Measurements from ENCODE around the gene MYO9A.

MYO9A gene

DNA sequence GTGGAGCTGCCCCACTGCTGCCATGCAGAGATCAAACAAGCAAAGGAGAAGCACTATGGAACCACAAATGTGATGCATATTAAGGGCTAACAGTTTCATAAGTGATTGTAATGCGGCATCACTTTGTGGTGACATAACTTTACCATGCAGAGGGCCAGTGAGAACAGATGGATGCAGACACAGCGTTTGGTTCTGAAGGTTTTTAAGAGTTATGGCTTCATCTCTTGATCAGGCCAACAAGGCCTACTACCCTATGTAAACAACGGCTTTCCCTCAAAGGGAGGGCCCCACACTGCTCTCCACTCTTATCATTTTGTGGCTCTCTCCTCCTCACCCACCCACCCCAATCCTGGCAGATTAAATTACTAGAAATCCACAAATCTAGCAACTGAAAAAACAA lies 294.1 kb downstream of the MYO9A start:
- DNase-seq (ENCODE audit: low read depth, low spot score), result no peak
- H3K4me3 ChIP-seq (ENCODE audit: low read length), result no peak overlapping the region

DNA sequence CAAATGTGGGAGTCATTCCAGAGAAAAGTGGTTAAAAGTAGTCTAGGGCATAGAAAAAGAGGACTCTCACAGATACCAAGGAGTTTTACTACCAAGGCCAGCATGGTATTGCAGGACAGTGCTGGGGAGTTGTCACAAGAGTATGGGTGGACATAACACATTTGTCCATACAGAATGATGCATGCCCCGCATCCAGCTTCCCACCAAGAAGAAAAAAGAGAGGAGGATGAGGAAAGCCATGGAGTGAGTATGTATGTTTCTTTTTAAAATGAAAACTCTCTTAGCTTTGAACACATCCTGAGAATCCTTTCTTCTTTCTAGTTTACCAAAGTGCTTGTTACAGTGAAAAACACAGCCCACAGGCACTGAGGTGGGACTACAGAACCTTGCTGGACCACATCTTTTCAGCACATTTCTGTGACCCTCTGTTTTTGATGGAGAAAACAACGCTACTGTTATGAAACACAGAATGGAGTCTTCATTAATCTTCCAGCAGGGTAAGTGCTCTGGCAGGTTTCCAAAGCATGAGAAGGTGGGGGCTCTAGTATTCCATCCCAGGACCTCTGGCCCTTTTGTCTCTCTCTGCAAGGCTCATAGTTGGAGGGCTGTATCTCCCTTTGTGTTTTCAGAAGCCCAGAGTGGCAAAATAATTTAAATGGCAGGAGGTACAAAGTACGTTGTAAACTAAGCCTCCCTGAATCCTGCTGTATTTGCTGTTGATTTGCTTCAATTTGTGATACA lies 294.9 kb downstream of the MYO9A start:
- DNase-seq (ENCODE audit: low read depth, low spot score), result no peak
- no peak overlapping the region for H3K4me3 ChIP-seq (ENCODE audit: low read length)

DNA sequence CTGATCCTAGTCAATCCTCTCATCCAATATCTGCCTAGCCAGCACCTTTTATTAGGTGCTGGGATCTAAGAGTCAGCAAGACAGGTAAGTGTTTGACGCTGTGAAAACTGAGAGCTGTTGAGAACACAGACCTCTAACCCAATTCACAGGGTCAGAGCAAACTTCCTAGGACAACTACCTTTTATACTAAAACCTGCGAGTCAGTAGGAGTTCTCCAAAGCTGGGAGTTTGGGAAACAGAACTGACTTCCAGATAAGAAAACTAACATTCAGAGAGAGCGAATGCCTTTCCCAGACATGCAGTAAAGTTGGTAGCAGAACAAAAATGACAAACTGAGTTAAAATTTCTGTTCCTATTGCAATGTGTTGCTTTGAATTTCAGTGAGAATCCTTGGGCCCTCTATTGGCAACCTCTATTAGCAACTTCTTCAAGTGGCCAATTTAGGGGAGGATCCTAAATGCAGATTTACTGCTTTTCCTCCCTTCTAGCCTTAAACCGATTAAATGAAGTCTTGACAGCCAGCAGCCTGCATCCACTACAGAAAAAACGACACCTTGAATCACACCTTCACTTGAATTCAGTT lies 296.3 kb downstream of the MYO9A start:
- no peak for DNase-seq (ENCODE audit: low read depth, low spot score)
- no peak overlapping the region for H3K4me3 ChIP-seq (ENCODE audit: low read length)

DNA sequence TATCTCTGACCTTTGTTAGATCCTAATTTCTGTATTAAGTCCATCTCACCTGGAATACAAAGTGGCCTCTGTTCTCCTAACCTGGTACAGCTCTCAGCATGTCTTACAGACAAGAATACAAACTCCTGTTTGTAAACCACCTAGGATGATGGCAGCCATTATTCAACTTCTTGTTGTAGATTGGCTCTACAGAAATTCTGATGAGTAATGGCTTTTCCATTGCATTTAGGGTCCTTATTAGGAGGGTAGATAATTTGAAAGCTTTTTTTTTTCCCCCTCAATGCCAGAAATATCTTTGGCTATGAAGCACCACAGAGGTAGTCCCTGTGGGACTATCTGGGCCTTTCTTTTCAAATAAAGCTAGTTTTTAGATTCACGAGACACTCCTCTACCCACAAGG lies 297.8 kb downstream of the MYO9A start:
- no peak for DNase-seq (ENCODE audit: low read depth, low spot score)
- H3K4me3 ChIP-seq (ENCODE audit: low read length), result no peak overlapping the region

DNA sequence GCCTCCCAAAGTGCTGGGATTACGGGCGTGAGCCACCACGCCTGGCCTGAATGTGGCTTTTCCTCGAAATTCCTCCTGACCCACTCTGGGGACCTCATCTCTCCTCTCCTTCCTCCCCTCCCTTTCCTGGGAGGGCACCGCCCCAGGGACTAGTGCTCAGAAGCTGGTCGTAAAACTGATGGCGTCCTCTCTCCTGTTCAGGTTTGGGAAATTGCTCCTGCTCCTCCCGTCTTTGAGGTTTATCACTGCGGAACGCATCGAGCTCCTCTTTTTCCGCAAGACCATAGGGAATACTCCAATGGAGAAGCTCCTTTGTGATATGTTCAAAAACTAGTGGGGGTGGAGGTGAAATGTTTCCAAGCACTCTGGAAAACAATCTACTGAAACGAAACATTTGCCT lies 300.6 kb downstream of the MYO9A start:
- no peak overlapping the region for H3K4me3 ChIP-seq (ENCODE audit: low read length)
- no peak for DNase-seq (ENCODE audit: low read depth, low spot score)

DNA sequence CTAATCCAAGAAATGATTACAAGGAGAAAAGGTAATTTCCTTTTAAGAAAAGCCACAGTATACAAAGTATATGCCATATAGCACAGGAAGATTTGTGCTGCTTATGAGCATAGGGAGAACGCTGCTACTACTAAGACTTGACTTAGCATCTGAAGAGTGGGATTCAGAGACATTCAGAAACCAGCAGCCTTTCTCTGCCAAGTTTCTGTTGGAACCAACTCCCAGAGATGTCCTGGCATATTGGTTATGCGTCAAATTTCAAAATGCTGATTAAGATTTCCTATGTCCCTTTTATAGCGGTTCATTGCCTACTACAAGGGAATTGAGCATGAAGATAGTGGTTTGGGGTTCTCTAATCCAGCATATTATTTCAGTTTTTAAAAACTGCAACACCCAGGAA lies 302.6 kb downstream of the MYO9A start:
- H3K4me3 ChIP-seq (ENCODE audit: low read length), result no peak overlapping the region
- DNase-seq (ENCODE audit: low read depth, low spot score), result no peak

DNA sequence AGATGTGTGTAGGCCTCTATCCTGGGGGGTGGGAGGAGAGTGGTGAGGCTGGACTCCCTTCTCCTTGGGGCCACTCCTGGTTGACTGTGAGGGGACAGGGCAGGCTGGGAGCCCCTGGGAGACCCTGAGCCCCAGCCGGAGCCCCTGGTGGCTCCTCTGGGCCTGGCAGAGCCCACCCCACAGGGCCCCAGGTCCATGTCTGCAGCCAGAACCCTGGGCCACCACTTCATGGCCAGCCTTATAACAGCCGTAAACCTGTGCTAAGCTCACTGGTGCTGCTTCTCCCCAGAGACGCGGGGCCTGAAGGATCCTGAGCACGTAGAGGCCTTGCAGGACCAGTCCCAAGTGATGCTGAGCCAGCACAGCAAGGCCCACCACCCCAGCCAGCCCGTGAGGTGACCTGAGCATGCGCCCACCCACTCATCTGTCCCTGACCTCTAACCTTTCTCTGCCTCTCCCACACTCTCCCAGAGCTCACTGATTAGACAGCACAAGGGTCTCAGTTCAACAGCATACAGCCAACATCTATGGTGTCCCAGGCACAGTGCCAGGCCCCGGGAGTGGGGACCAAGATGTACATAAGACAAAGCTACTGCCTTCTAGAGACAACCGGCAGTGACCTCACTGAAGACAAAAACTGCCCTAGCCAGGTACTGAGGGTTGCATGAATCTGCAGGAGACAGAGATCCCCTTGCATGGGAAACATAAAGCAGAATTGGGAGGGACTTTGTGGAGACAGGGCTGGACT lies 304.1 kb downstream of the MYO9A start:
- no peak overlapping the region for H3K4me3 ChIP-seq (ENCODE audit: low read length)
- DNase-seq (ENCODE audit: low read depth, low spot score), result no peak

DNA sequence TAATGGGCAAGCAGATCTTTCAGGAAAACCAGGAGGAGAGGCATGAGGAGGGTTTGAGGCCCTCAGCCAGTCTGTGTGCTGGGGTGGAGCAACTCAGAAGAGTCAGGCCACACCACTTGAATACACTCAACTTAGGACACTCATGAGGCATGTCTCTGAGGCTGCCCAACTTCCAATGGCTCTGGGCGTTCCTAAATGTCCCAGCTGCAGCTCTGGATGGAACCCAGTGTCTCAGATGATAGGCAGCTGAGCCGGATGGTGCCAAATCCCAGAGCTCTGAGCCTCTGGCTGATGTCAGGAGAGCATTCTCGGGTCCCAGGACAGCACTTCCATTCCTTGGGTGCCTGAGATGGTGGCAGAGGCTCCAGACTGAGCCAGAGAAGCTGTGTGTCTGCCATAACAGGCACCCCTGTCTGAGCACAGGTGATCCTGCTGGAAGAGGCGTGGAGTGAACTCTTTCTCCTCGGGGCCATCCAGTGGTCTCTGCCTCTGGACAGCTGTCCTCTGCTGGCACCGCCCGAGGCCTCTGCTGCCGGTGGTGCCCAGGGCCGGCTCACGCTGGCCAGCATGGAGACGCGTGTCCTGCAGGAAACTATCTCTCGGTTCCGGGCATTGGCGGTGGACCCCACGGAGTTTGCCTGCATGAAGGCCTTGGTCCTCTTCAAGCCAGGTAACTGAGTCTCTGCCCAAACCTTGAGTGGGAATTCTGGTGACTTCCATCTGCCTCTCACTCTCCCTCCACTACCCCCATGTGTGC lies 304.8 kb downstream of the MYO9A start:
- H3K4me3 ChIP-seq (ENCODE audit: low read length), result no peak overlapping the region
- no peak for DNase-seq (ENCODE audit: low read depth, low spot score)

DNA sequence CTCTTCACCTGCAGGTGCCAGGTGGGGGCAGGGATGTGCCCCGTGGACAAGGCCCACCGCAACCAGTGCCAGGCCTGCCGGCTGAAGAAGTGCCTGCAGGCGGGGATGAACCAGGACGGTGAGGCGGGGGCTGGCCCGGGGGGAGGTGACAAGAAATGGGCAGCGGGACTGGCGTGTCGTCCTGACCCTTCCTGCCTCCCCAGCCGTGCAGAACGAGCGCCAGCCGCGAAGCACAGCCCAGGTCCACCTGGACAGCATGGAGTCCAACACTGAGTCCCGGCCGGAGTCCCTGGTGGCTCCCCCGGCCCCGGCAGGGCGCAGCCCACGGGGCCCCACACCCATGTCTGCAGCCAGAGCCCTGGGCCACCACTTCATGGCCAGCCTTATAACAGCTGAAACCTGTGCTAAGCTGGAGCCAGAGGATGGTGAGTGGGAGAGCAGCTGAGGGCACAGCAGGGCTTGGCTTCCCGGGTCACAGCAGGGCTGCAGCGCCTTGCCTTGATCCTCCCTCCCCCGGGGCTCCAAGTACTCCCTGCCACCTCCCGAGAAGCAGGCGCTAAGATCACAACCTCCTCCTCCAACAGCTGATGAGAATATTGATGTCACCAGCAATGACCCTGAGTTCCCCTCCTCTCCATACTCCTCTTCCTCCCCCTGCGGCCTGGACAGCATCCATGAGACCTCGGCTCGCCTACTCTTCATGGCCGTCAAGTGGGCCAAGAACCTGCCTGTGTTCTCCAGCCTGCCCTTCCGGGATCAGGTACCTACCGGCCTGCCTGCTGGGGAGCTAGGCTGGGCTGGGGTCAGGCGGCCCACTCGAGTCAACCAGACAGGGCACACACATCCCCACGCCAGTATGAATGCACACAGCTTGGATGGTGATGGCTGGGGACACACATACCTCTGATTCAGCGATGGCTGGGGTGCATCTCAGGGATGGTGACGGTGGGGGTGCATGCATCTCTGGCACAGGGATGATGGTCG lies 305.9 kb downstream of the MYO9A start:
- DNase-seq (ENCODE audit: low read depth, low spot score), result no peak
- H3K4me3 ChIP-seq (ENCODE audit: low read length), result no peak overlapping the region

DNA sequence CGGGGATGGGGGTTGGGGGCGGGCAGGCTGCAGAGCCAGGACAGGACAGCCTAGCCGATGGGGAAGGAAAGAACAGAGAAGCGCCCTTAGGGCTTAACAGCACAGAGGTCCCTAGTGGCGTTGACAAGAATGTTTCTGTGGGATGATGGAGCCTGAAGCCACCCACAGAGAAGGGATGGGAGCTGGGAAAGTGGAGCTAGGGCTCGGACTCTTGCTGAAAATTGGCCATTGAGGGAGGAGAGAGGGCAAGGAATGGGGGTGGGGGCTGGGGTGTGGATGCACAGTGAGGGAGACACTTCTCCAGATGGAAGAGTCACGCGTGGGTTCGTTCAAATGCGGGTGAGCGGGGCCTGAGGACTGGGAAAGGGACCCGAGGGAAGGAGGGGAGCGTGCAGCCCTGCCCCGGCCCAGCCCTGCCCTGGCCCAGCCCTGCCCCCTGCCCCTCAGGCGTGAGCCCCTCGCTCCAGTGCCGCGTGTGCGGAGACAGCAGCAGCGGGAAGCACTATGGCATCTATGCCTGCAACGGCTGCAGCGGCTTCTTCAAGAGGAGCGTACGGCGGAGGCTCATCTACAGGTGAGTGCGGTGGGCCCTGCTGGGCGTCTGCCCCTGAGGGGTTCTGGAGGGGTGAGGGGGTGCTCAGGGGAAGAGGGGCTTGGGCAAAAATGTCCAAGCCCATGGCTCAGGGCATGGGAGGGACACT lies 306.8 kb downstream of the MYO9A start:
- DNase-seq (ENCODE audit: low read depth, low spot score), result no peak

DNA sequence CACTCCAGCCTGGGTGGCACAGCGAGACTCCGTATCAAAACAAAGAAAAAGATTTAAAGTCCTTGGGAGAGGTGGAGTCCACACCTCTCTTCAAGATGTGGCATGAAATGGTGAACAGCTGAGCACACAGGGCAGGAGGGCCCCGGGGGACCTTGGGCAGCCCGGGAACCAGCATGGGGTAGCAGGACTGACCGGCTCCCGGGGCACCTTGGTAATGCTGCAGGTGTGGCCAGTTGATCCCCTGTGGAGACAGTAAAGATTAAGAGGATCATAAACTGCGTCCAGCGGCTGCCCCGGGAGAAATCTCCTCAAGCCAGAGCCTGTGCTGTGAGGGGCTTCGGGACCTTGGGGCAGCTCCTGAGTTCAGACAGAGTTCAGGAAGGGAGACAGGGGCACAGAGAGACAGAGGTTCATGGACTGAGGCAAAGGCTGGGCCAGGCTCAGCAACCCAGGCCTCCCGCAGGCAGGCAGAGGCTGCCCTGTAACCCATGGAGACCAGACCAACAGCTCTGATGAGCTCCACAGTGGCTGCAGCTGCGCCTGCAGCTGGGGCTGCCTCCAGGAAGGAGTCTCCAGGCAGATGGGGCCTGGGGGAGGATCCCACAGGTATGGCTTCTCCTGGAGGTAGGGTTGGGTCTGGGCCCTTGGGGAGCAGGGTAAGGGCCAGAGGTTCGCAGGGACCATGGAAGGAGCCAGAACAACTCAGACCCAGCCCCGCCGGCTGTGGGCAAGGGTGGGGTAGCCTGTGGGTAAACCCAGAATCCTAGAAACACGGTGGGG lies 307.5 kb downstream of the MYO9A start, which contains the start of gene NR2E3:
Gene NR2E3 (plus strand): TSS at position 299 of the 780 bp plus-strand sequence. CDS start 190 bp downstream, at position 489.
- no peak for DNase-seq (ENCODE audit: low read depth, low spot score)
- no peak within 1 kb of the TSS for H3K4me3 ChIP-seq (ENCODE audit: low read length)

More for the DNA sequence above, 306.8 kb downstream of the MYO9A start:
- no peak overlapping the region for H3K4me3 ChIP-seq (ENCODE audit: low read length)

DNA sequence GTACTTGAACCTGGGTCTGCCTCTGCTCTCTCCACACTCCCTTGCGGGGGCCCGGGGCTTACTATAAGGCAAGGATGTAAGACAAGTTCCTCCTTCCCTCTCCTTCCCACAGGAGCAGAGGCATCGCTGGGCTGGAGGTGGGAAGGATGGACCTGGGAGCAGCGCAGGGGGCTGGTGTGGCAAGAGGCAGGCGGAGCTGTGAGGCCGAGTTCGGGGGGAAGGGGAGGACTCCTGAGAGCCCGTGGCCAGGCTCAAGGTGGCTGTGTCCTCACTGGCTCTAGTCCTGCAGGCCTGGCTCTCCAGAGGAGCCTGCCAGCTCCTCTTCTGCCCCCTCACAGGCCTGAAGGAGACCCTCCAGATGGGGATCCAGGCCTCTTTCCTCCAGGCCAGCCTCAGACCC lies 308.6 kb downstream of the MYO9A start:
- H3K4me3 ChIP-seq (ENCODE audit: low read length), result no peak overlapping the region
- no peak for DNase-seq (ENCODE audit: low read depth, low spot score)

DNA sequence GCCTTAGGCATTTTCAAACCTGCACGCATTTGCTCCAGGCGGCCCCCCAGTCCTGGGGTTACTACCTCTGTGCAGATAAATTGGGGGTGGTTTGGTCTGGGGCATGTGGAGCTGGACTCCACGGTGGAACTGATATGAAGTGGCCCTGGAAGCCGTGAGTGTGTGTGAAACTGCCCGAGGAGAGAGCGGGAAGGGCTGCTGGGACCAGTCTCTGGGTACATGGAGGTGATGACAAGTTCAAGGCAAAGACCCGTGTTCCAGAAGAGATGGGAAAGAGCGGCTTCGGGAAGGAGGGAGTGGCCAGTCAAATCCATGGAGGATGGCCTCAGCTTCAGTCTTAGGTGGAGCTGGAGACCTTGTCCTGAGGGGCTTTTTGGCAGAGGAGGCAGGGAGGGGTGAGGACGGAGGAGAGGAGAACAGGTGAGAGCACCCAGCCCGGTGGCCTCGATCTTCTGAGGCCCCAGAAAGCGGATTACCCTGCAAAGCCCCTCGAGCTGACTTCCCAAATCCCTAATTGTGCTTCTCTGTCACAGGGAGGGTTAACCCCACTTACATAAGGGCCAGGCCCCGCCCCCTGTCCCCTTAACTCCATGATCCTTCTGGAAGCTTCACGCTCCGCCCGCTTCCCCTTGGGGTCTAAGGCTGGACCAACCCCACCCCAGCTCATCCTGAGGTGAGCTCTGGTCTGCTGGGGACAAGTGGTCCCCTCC lies 309.5 kb downstream of the MYO9A start:
- no peak for DNase-seq (ENCODE audit: low read depth, low spot score)
- H3K4me3 ChIP-seq (ENCODE audit: low read length), result no peak overlapping the region

DNA sequence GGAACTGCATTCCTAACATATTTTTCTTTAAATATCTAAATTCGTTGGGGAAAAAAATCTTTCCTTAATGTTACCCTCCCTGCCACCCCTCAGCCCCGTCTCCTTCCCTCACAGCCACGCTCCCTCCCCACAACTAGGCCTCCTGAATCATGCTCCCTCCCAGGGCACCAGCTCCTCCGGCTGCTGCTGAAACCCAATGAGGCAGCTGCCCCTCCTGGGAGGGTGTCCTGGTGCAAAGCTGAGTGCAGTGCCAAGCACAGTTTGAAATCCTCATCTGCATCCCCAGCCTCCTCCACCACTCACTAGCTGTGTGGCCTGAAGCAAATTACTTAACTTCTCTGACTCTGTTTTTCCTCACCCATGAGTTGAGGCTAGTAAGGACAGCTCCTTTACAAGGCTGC lies 310.3 kb downstream of the MYO9A start:
- no peak overlapping the region for H3K4me3 ChIP-seq (ENCODE audit: low read length)
- no peak for DNase-seq (ENCODE audit: low read depth, low spot score)

DNA sequence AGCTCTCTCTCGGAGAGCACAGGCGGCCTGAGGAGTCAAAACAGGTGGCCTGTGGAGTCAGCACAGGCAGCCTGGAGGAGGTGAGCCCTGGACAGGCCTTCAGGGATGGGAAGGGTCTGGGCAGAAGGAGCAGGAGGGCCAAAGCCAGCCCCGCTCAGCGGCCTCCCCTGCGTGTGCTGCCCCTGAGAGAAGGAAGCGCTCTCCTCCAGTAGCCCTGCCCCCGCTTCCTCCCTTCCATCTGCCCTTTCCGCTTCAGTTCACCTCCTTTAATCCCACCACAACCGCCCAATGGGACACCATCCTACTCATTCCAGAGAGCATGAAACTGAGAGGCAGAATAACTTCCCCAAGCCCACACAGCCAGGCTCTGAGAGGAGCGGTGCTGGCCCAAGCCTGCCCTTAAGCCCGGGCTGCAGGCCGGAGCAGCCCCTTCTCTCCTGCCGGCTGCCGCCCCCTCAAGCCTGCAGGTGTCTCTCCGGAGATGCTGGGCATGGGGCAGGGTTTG lies 310.8 kb downstream of the MYO9A start:
- no peak for DNase-seq (ENCODE audit: low read depth, low spot score)
- H3K4me3 ChIP-seq (ENCODE audit: low read length), result no peak overlapping the region

DNA sequence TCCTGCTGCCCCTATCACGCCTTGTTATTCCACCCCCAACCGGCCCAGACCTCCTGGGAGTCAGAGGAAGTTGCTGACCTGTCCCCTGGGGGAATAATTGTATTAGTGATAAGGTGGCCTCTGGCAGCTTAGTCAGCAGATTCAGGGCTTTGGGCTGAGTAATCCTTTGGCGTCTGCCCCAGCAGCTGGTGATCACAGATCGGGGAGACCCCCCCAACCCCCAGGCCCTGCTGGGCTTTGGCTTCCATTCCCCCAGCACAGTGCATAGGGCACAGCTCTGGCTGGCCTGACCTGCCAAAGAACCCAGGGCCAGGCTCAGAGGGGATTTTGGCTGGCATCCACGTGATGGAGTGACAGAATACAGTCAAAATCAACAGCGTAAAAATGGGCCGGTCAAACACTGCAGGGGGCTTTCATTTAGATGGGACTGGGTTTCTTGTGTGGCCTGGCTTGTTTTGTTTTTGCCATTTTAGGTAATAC lies 311.5 kb downstream of the MYO9A start:
- H3K4me3 ChIP-seq (ENCODE audit: low read length), result no peak overlapping the region
- DNase-seq (ENCODE audit: low read depth, low spot score), result no peak

Measured in Jurkat, Clone E6-1 (cell line).